DMS153 treated with DMSO at 0.1 percent for 48 hours (cell line): ENCODE data around the gene SMARCB1.

Experiments used
- DNase-seq: peaks from one replicate; lab custom pipeline; 2025; ENCODE audit not compliant: unreplicated experiment; lab: John Stamatoyannopoulos, UW

Gene SMARCB1

DNA sequence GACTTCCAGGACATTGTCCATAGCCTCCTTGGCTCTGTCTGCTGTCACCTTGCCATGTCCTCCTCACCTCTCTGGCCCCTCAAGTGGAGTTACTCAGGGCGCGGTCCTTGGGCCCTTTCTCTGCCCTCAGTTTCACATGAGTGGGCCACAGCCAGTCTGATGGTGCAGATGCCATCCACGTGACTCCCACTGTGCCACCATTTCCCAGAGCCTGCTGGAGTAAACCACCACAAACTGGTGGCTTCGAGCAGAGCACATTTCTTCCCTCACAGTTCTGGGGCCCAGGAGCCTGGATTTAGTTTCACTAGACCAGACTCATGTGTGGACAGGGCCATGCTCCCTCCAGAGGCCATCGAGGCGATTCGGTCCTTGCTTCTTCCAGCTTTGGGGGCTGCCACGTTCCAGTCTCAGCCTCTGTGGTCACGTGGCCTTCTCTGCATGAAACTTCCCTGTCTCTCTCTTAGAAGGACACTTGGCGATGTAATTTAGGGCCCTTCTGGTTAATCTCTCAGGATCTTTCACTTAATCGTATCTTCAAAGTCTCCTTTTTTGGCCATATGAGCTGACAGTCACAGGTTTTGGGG is 14.6 kb downstream of the SMARCB1 start:
- no peak for DNase-seq

DNA sequence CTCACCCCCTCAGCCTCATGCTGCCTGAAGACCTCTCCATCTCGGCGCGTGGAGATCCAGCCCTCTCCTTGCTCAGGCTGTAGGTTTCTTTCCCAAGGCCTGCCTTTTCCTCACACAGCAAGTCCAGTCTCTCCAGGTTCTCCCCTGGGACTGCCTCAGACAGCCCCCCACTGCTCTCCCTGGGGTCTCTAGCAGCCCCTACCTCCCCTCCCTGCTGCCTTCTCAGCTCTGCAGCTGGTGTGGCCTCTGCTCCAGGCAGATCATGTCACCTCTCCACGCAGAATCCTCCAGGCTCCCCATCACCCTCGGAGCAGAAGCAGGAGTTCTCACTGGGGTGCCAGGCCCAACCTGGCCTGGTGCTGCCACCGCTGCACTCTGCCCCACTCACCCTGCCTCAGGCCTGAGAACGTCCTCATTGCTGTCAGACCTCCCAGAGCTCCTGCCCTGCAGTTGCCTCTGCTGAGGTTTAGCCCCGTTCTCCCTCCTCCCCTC is 15.2 kb downstream of the SMARCB1 start:
- no peak for DNase-seq

DNA sequence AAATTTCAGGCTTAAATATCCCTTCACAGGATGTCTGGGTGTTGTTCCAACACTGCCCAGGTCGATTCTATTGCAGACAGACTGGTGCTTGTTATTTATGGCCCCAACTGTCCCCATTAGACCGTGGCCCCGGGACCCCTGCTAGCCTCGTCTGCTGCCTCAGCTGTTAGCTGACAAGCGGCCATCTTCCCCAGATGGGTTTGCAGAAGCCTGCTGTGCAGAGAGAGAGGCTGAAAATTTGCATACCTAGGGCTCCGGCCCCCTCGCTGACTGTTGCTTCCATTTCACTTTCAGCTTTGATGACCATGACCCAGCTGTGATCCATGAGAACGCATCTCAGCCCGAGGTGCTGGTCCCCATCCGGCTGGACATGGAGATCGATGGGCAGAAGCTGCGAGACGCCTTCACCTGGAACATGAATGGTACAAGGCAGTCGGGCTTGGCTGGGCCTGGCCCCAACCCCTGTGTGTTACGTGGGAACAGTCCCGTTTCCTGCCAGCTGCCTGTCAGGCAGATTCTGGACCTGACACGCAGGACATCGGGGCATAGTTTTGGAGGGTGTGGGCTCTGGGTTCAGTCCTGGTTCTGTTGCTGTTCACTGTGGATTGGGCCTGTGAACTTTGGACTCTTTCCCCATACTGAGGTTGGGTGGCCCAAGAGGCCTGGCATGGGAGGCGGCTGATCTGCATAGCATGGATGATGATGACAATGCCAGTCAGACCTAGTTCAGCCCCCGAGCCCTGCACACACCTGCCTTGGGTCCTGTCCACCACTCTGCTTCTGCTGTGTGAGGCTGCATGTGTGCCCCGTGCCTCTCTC is 16.4 kb downstream of the SMARCB1 start:
- no peak for DNase-seq

DNA sequence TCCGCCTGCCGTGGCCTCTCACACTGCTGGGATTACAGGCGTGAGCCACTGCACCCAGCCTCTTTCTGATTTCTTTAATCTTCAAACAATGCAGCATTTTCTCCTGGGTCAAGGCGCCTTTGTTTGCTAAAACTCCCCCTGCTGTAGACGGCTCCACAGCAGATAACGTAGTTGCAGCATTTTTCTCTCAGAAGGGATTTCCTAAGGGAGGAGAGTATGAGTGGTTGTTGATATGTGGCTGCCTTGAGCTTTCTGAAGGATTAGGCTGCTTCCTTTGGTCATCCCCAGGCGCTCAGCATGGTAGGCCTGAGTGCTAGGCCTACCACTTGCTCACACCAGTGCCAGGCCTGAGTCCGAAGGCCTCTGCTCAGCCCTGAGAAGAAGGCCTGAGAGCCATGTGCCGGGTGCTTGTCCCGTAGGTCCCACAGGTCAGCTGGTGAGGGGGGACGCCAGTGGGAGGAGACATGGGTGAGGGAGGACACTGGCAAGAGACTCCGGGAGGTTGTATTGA is 18.1 kb downstream of the SMARCB1 start:
- DNase-seq = no peak

DNA sequence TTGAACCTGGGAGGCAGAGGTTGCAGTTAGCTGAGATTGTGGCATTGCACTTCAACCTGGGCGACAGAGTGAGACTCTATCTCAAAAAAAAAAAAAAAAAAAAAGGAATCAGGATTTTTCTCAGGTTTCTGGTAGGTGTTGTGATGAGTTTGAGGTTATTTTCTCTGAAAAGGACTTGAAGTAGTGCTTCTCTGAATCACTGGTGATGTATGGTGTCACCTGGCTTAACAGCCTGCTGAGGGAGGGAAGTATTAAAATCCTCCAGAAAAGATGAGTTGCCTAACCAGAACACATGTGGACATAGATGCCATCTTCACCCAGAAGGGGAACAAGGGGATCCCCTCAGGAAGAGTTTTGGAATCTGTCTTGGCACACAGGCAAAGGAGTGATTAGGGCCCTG is 20.1 kb downstream of the SMARCB1 start:
- DNase-seq = no peak

GRCh38 chr22:23812378-23812777 is 25.6 kb downstream of the SMARCB1 start:
- DNase-seq = no peak

DNA sequence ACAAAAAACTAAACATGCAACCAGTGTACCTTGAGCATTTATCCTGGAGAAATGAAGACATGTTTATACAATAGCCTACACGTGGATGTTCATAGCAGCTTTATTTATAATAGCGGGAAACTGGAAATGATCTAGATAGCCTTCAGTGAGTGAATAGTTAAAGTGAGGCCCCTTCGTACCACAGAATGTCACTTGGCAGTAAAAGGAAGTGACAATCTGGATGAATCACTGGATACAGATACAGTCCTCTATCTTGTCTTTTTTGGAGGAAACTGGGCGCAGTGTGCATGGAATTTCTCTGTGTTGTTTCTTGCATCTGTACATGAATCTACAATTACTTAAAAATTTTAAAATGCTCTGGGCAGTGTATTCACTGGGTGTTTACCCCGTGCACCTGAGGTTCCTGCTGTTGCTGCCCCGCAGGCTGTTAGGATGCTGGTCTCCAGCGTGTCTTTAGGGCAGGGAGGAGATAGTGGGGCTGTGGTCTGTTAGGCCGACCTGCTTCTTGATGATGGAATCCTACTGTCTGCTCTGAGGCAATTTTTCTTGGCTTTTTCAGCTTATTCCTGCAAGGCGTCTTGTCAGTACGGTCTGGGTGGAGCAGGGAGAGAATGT is 28.9 kb downstream of the SMARCB1 start:
- DNase-seq = no peak

DNA sequence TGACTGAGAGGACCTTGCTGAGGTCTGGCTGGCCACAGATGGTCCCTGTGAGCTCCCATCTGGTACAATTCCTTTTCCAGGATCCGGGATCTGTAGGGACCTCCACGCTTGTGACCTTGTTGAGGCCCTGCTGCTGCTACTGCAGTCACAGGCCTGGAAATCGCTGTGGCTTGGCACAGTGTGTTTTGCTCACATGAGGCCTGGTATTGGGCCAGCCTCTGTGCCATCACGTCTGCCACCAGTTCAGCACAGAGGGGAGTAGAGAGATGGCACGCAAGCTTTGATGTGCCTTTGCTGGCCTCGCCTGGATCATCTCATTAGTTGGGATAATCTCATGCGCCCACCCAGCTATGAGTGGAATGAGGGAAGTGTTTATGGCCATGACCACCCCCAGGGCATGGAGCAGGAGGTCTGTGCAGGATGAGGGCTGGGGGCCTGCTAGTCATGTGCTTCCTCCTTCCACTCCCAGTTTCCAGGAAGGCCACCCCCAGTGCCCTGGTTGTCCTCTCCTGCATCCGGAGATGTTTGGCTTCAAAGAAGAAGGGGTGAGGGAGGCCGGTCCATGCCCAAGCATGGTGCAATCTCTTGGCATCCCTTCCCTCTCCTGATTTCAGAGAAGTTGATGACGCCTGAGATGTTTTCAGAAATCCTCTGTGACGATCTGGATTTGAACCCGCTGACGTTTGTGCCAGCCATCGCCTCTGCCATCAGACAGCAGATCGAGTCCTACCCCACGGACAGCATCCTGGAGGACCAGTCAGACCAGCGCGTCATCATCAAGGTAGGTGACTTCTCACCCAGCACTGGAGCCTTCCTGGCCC is 29.6 kb downstream of the SMARCB1 start:
- DNase-seq = no peak

DNA sequence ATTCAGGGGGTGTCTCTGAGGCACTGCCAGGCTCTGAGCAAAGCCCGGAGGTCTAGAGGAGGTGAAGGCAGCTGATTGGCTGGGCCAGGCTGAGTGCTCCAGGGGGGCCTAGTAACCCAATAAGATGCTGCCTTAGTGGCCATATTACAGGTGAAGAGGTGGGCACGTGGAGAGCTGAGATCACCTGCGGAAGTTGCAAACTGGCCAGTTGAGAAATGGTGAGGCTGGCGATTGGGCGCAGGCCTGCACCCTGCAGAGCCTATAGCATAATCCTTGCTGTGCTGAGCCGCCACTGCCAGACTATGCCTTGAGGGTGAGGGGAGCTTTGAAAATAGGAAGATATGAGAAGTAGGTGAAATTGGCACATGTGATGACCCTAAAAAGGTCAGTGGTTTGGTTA is 30.4 kb downstream of the SMARCB1 start:
- no peak for DNase-seq

DNA sequence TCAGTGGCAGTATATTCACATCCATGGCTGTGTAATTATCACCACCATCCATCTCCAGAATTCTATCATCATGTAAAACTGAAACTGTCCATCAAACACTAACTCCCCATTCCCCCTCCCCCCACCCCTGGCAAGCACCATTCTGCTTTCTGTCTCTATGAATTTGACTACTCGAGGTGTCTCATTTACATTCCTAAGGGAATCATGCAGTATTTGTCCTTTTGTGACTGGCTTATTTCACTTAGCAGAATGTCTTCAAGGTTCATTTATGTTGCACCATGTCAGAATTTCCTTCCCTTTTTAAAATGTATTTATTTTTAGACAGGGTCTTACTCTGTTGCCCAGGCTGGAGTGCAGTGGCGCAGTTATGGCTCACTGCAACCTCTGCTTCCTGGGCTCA is 31.8 kb downstream of the SMARCB1 start:
- no peak for DNase-seq

DNA sequence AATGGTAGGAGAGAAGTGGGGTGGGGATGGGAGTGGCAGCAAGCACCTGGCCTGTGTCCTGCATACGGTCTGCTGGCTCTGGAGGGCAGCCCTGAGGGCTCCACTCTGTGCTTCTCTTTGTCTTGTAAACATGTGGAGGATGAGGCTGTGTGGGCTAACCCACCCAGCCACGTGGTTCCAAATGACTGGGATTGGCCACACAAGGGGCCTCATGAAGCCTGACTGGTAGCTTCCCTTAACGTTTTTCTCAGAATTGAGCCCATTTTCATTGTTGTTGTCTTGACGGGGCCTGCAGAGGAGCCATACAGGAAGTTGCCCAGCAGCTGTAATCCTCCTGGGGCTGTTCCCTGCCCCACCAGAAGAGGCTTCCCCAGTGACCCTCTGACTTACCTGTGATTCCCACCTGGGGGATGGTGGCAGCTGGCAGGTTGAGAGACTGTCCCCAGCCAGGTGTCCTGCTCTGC is 34.0 kb downstream of the SMARCB1 start:
- DNase-seq = no peak

DNA sequence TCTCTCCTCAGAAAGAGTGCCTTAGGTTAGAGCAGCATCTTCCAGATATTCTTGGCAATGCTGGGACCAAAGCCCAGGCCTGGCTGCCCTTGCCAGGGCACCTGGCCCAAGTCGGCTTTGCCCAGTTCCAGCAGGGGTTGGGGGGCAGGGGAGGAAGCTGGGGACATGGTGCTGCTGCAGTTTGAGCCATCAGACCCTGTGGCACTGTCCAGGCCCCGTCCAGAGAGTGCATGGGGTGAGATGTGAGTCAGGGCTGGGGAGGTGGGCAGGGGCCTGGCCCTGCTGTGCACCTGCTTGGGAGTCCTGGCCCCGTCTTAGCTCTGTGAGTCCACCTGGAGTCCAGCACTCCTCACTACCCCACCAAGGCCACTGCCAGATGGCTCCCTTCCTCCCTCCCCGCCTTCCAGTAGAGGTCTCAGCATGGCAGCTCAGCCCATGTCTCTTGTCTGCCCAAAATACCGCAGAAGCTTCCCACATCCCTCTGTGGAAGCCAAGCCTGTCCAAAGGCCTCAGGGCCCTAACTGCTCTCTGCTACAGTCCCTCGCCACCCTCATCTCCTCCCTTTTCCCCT is 35.4 kb downstream of the SMARCB1 start:
- no peak for DNase-seq

DNA sequence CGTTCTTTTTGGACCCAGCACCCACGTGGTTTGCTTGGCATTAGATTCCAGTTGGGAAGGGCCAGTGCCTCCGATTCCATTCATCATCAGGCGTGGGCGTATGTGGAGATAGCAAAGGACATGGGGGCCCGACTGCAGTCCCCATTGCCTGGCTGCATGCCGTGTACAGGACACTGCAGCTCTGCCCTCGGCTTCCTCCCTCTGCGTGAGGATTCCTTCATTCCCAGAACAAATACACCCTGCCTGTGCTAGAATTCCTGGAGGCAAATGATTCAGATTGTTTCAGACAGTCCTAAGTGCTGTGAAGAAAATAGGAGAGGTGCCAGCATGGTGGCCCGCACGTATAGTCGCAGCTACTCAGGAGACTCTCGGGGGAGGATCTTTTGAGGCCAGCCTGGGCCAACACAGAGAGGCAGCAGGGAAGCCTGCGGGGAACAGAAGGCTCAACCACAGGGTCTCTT is 36.6 kb downstream of the SMARCB1 start:
- no peak for DNase-seq

DNA sequence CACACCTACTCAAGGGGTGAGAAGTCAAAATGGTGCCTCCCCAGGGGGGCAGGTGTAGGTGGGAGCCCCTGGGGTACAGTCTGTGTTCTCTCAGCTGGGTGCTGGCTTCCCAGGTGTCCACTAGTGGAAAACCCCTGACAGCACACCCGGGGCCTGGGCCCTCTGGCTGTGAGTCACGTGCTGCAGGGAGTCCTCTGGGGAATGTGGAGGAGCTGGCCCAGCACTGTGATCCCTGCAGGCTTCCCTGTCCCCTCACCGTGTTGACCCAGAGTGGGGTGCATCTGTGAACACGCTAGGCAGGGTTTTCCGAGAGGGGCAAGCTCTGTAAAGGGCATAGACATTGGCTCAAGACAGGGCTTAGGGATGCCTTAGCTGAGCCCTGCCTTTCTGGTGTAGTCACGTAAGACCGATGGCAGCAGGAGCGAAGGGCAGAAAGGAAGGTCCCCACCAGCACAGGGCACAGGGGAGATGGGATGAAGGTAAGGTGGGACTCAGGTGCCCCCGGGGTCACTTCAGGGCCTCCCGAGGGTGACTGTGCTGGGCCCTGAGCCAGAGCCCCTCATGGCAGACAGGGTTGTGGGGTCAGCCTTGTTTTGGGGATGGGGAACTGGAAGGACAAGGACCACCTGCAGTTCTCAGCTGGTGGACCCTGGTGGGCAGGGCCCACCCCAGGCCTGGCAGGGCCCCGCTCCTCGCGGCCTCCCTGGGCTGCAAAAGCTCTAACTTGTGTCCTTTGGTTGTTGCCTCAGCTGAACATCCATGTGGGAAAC is 37.9 kb downstream of the SMARCB1 start:
- no peak for DNase-seq

GRCh38 chr22:23825246-23825905 is 38.6 kb downstream of the SMARCB1 start:
- DNase-seq = no peak

GRCh38 chr22:23826510-23827350 is 40.0 kb downstream of the SMARCB1 start:
- DNase-seq = no peak

DNA sequence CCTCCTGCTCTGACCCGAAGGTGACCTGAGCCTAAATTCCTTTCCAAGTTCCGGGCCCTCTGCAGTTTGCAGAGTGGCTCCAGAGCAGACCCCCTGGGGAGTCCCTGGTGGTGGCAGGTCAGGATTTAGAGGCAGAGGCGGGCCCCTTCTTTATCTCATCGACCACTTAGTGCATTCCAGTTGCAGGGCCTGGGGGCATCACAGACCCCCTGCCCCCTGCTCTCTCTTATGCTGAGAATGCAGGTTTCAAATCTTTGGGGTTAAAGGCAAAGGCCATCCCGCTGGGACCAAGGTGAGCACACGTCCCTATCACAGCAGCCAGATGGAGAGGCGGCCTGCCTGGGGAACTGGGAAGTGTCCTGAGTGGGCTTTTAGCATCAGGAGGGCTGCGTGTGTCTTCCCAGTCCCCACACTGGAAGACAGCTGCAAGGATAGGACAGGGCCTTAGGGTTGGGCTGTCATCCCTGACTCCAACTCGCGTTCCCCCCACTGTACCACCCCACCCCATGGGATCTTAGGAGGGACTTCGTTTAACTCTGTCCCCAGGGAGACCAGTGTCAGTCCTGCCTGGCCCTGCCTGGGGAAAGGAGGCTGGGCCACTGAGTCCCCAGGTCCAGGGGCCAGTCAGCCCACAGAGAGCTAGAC is 40.7 kb downstream of the SMARCB1 start:
- DNase-seq = no peak
